ENCODE measurements around the gene RNF32. TPM values are rescaled to one million over a fixed set of nuclear protein-coding genes. Genes with fewer than 3 reads are reported as not detected.

Gene RNF32
- total and polyA plus RNA-seq, 7 donors, result 0.36 to 3.7 (median 1.5) TPM

DNA sequence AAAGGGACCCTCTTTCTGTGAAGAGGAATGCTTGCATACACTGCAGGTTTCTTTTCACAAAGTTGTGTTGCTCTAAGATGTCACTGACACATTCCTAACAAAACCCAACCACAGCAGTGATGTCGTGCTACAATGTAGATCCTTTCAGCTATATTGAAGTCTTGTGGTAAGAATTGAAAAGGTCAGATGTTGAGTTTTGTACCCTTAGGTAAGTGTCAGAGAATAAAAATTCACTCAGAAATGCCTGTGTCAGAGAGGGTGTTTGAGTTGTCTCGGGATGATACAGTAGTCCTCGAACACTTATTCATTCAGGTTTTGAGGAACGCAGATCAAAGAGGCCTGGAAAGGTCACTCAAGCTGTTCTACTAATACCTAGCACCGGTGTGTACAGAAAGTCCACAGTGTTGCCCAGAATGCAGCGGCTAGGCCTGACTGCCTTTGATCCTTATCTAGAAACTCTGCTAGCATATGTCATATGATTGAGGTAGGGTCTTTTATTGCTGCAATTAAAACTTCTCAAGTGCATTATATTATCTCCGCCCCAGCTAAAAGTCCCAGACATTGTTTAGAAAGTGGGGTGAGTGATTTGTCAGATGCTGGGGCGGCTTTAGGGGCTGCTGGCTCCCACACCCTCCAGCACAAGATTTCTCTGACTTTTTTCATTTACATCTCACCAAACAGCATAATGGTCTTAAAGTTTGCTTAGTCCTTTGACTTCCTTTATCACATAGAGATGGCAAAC, 26.0 kb downstream of the RNF32 start:
- DNase-seq, result no peak
- no peak for TF ChIP-seq EP300 (IDR thresholded peaks at IDR 0.05)
- no peak for TF ChIP-seq POLR2AphosphoS5 (IDR thresholded peaks at IDR 0.05)
- no peak for TF ChIP-seq POLR2A (IDR thresholded peaks at IDR 0.05)
- TF ChIP-seq, protein P1, sequence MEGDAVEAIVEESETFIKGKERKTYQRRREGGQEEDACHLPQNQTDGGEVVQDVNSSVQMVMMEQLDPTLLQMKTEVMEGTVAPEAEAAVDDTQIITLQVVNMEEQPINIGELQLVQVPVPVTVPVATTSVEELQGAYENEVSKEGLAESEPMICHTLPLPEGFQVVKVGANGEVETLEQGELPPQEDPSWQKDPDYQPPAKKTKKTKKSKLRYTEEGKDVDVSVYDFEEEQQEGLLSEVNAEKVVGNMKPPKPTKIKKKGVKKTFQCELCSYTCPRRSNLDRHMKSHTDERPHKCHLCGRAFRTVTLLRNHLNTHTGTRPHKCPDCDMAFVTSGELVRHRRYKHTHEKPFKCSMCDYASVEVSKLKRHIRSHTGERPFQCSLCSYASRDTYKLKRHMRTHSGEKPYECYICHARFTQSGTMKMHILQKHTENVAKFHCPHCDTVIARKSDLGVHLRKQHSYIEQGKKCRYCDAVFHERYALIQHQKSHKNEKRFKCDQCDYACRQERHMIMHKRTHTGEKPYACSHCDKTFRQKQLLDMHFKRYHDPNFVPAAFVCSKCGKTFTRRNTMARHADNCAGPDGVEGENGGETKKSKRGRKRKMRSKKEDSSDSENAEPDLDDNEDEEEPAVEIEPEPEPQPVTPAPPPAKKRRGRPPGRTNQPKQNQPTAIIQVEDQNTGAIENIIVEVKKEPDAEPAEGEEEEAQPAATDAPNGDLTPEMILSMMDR (IDR thresholded peaks at IDR 0.05), result no peak
- H3K27me3 ChIP-seq, result no peaks in the 10 kb centered on the region
- intact Hi-C loops (cut with DNase I), result no loop called here
- no peak overlapping the region for H3K27ac ChIP-seq
- WGBS, 2 donors, result 15 to 61% methylated on average over 8 of the region's 8 CpGs
- H3K36me3 ChIP-seq, result no peaks in the 10 kb centered on the region
- H3K4me1 ChIP-seq, result no peaks in the 10 kb centered on the region
- no peak overlapping the region for H3K4me3 ChIP-seq
- no peaks in the 10 kb centered on the region for H3K9me3 ChIP-seq

DNA sequence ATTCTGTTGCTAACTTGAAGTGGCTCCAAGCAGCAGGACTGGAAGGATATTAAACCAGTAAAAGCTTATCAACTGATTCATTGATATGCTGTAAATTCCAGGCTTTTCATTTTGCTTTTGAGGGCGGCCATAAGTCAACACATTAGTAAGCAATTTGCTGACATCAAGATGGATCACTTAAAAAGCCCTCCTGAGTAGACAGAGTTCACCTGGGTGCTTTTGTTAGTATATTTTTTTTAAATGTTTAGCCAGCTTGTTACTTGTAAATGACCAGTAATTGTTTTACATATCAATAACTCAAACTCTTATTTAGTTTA, 26.5 kb downstream of the RNF32 start:
- H3K27ac ChIP-seq, result no peak overlapping the region
- no peak for DNase-seq
- WGBS, 2 donors, result 12 to 73% methylated on average over 1 of the region's 1 CpG
- no peaks in the 10 kb centered on the region for H3K4me1 ChIP-seq
- TF ChIP-seq POLR2AphosphoS5 (IDR thresholded peaks at IDR 0.05) (no peak), POLR2A (IDR thresholded peaks at IDR 0.05) (no peak), EP300 (IDR thresholded peaks at IDR 0.05) (no peak)
- TF ChIP-seq, protein P1 (IDR thresholded peaks at IDR 0.05), result no peak
- no peaks in the 10 kb centered on the region for H3K27me3 ChIP-seq
- no peak overlapping the region for H3K4me3 ChIP-seq
- no peaks in the 10 kb centered on the region for H3K9me3 ChIP-seq
- intact Hi-C loops (cut with DNase I), result no loop called here
- no peaks in the 10 kb centered on the region for H3K36me3 ChIP-seq

DNA sequence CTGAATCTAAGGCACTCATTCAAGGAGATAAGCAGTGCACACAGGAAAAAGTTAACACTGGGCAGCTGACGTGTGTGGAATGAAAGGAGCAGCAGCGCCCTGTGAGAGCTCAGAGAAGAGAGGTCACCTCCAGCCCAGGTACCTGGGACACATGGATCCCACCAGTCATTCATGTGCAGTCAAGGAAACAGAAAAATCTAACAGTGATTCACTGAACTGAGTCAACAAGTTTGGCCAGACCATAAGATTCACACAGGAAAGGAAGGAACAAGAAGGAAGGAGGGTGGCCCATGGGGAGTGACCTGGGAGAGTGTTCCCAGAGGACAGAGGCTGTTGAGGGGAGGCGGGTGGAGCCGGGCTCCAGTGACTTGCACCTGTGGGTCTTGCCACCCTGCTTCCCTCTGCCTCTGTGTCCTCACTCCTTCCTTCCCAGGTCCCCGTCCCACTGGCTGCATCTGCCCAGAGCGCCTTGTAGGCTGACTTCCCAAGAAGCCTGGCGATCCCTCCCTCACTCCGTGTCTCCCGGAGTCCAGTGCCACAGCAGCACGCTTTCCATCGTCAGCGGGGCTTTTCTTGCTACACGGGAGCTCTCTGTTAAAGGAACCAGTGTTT, 27.7 kb downstream of the RNF32 start:
- intact Hi-C loops (cut with DNase I), result no loop called here
- no peak for DNase-seq

DNA sequence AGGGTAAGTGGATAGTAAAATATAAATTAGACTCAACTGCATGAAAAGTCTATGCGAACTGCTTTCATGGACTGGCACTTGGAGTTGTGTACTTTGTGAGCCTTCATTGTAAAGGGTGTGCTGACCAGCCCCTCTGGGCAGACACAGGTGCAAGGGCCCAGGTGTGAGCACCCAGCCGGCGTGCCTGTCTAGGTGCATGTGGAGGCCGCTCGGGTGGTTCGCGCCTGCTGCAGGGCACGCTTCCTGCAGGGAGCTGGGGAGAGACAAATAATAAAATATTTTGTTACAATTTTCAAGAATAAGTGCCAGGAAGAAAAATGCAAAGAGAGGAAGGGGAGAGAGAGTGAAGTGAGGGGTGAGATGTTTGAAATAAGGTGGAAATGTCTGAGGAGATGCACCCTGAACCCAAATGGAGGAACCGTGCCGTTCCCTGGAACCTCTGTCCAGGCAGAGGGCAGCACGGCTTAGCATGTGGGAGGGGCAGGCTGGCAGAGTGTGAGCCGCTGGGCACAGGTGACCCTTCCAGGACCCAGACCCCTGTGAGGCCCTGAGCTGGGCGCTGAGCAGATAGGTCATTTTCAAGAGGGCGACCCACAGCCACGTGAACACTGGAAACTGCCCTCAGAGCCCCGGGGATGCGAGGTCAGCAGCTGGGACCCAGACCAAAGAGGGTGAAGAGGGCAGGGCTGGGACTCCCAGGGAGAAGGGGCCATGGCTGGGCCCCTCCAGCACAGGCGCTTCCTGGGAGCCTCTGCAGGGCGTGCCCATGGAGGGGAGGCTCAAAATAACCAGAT, 28.7 kb downstream of the RNF32 start:
- TF ChIP-seq EP300 (IDR thresholded peaks at IDR 0.05), result no peak
- TF ChIP-seq, protein P1 (IDR thresholded peaks at IDR 0.05), result no peak
- TF ChIP-seq POLR2A (IDR thresholded peaks at IDR 0.05), result no peak
- no peak for TF ChIP-seq POLR2AphosphoS5 (IDR thresholded peaks at IDR 0.05)
- WGBS, 2 donors, result 96 to 97% methylated on average over 19 of the region's 19 CpGs
- H3K9me3 ChIP-seq, result no peaks in the 10 kb centered on the region
- H3K27ac ChIP-seq, result no peak overlapping the region
- H3K4me1 ChIP-seq, result no peaks in the 10 kb centered on the region
- H3K4me3 ChIP-seq, result no peak overlapping the region
- H3K27me3 ChIP-seq, result no peaks in the 10 kb centered on the region
- intact Hi-C loops (cut with DNase I), result no loop called here
- no peaks in the 10 kb centered on the region for H3K36me3 ChIP-seq
- no peak for DNase-seq

More for the DNA sequence above, 27.7 kb downstream of the RNF32 start:
- Histone ChIP-seq H3K4me3 (no peak overlapping the region), H3K4me1 (no peaks in the 10 kb centered on the region), H3K9me3 (no peaks in the 10 kb centered on the region), H3K27me3 (no peaks in the 10 kb centered on the region), H3K27ac (no peak overlapping the region), H3K36me3 (no peaks in the 10 kb centered on the region)
- 77 to 92% methylated on average over 13 of the region's 13 CpGs for WGBS, 2 donors
- TF ChIP-seq EP300 (IDR thresholded peaks at IDR 0.05) (no peak), POLR2AphosphoS5 (IDR thresholded peaks at IDR 0.05) (no peak), POLR2A (IDR thresholded peaks at IDR 0.05) (no peak)
- TF ChIP-seq, protein P1 (IDR thresholded peaks at IDR 0.05), result no peak
